HepG2 (cell line): ENCODE data around the gene EIF3B. TPM values are rescaled to one million over a fixed set of nuclear protein-coding genes. Genes with fewer than 3 reads are reported as not detected.
A peak's percentile ranks its signal among the peaks of the same experiment; 100 is the strongest.

Experiments
- AGO2 ChIP-seq: fragments of 200-400 bp; formaldehyde crosslinking; optimal IDR thresholded peaks from 2 replicates; pipeline ENCODE3; 2017; ENCODE audit warnings: mild to moderate bottlenecking, low read depth, low read length, moderate library complexity
- DMAP1 ChIP-seq: IDR thresholded peaks from 2 replicates; pipeline ENCODE4 v1.6.1; 2016
- DR1 ChIP-seq: sonication (generic); formaldehyde crosslinking; IDR thresholded peaks from 2 replicates; pipeline ENCODE4 v1.8.0; 2021; ENCODE audit warnings: mild to moderate bottlenecking, missing genetic modification reagents, inconsistent platforms
- FOSL1 ChIP-seq: sonication (generic); formaldehyde crosslinking; IDR thresholded peaks from 2 replicates; pipeline ENCODE4 v1.9.0; 2021; ENCODE audit warnings: missing genetic modification reagents, borderline replicate concordance
- HNF1A ChIP-seq, 2 experiments: sonication (generic) in 1 of 2; formaldehyde crosslinking in 1 of 2; IDR thresholded peaks; 2 replicates each; pipeline versions ENCODE4 v1.4.0 to v1.6.1; 2016 to 2020; ENCODE audit warnings: borderline replicate concordance in 1 of 2, low read depth in 1 of 2, mild to moderate bottlenecking in 1 of 2, missing genetic modification reagents in 1 of 2
- IKZF4 ChIP-seq: sonication (generic); formaldehyde crosslinking; IDR thresholded peaks from 2 replicates; pipeline ENCODE4 v1.5.1; 2020; ENCODE audit warnings: borderline replicate concordance, mild to moderate bottlenecking, low read depth, missing genetic modification reagents; ENCODE audit errors: not compliant biosample characterization
- NFATC3 ChIP-seq: sonication (generic); formaldehyde crosslinking; IDR thresholded peaks from 2 replicates; pipeline ENCODE4 v1.5.1; 2020; ENCODE audit warnings: mild to moderate bottlenecking, missing genetic modification reagents
- NFKBIZ ChIP-seq: IDR thresholded peaks from 2 replicates; pipeline ENCODE4 v1.6.1; 2018; ENCODE audit warnings: missing genetic modification reagents, missing compliant biosample characterization
- POGK ChIP-seq: sonication (generic); formaldehyde crosslinking; conservative IDR thresholded peaks from 2 replicates; pipeline ENCODE4 v1.8.0; 2022; ENCODE audit warnings: mild to moderate bottlenecking, moderate library complexity, missing genetic modification reagents
- SIN3A ChIP-seq: IDR thresholded peaks from 2 replicates; pipeline ENCODE4 v1.6.1; 2011; ENCODE audit warnings: low read depth, mild to moderate bottlenecking, control low read depth, low read length, borderline replicate concordance
- SPEN ChIP-seq: sonication (generic); formaldehyde crosslinking; IDR thresholded peaks from 2 replicates; pipeline ENCODE4 v1.5.1; 2020; ENCODE audit warnings: low read depth, mild to moderate bottlenecking, missing genetic modification reagents
- THRA ChIP-seq: sonication (generic); formaldehyde crosslinking; IDR thresholded peaks from 2 replicates; pipeline ENCODE4 v1.4.0; 2020; ENCODE audit warnings: missing genetic modification reagents, borderline replicate concordance
- XBP1 ChIP-seq: sonication (generic); formaldehyde crosslinking; IDR thresholded peaks from 2 replicates; pipeline ENCODE4 v1.5.0; 2020; ENCODE audit warnings: missing genetic modification reagents
- ZKSCAN5 ChIP-seq: sonication (generic); formaldehyde crosslinking; IDR thresholded peaks from 2 replicates; pipeline ENCODE4 v1.5.1; 2020; ENCODE audit warnings: mild to moderate bottlenecking, missing genetic modification reagents
- ZNF17 ChIP-seq: sonication (generic); formaldehyde crosslinking; IDR thresholded peaks from 2 replicates; pipeline ENCODE4 v1.5.0; 2020; ENCODE audit warnings: mild to moderate bottlenecking, missing genetic modification reagents
- ZNF7 ChIP-seq: IDR thresholded peaks from 2 replicates; pipeline ENCODE4 v1.6.1; 2016; ENCODE audit warnings: missing biosample characterization, missing genetic modification reagents
- ZNF724P ChIP-seq: sonication (generic); formaldehyde crosslinking; IDR thresholded peaks from 2 replicates; pipeline ENCODE4 v1.8.0; 2022; ENCODE audit warnings: missing genetic modification reagents, borderline replicate concordance
- ZNF788 ChIP-seq: sonication (generic); formaldehyde crosslinking; IDR thresholded peaks from 2 replicates; pipeline ENCODE4 v1.5.0; 2020; ENCODE audit warnings: mild to moderate bottlenecking, missing genetic modification reagents, borderline replicate concordance
- ZNF800 ChIP-seq: sonication (generic); formaldehyde crosslinking; IDR thresholded peaks from 2 replicates; pipeline ENCODE4 v1.4.0; 2020; ENCODE audit warnings: missing genetic modification reagents
- polyA plus RNA-seq, 8 experiments: library from polyadenylated mRNA; depleted of rRNA in 3 of 8; stranded (reverse) in 7 of 8; unstranded in 1 of 8; fragments of >200 nt; fragmentation: Illumina TruSeq in 4 of 8; extraction: Trizol in 4 of 8; gene quantifications; 2 replicates each; pipeline versions ENCODE4 v1.2.1 to v1.2.3, GENCODE V29; 2011 to 2016; ENCODE audit warnings: low read depth in 4 of 8, missing spikeins in 1 of 8, mixed read lengths in 1 of 8; ENCODE audit not compliant: insufficient read depth in 1 of 8
- total RNA-seq, 5 experiments: library from RNA; depleted of rRNA; stranded (reverse); fragments of >200 nt; fragmentation: Illumina TruSeq; extraction: Trizol; gene quantifications; 2 replicates each; pipeline ENCODE4 v1.2.3, GENCODE V29; 2016; ENCODE audit warnings: low read depth in 1 of 5

EIF3B gene
- total and polyA plus RNA-seq, 2 of the 13 experiments (the other 11 are each of a cell fraction or from before 2014, with no cell fraction given): 92.2 to 241 TPM

- TF ChIP-seq DR1 (CRISPR knock-in tag): 0 out of 2 replicates have a peak, but pooled peaks have one; percentile 43
- TF ChIP-seq HNF1A (IDR thresholded peaks at IDR 0.05; ENCODE audit: low read depth): no peak
- TF ChIP-seq HNF1A (CRISPR knock-in tag; IDR thresholded peaks at IDR 0.05; ENCODE audit: borderline replicate concordance): peak; percentile 46; the same call in 1 of the 2 replicates
- TF ChIP-seq SPEN (CRISPR knock-in tag): peak; percentile 43; the same call in 1 of the 2 replicates
- no peak for TF ChIP-seq XBP1 (CRISPR knock-in tag)
- TF ChIP-seq IKZF4 (CRISPR knock-in tag): peak; percentile 68
- TF ChIP-seq ZNF724P (CRISPR knock-in tag): no peak
- no peak for TF ChIP-seq ZNF800 (CRISPR knock-in tag)
- TF ChIP-seq SIN3A: peak; percentile 77; the same call in 1 of the 2 replicates
- TF ChIP-seq AGO2: no peak
- TF ChIP-seq NFKBIZ (CRISPR knock-in tag): no peak
- TF ChIP-seq ZKSCAN5 (CRISPR knock-in tag): no peak
- TF ChIP-seq NFATC3 (CRISPR knock-in tag): no peak
- TF ChIP-seq ZNF17 (CRISPR knock-in tag): no peak
- TF ChIP-seq ZNF7 (CRISPR knock-in tag): no peak
- peak; percentile 82 for TF ChIP-seq DMAP1 (CRISPR knock-in tag)
- no peak for TF ChIP-seq FOSL1
- TF ChIP-seq POGK: no peak
- TF ChIP-seq ZNF788 (CRISPR knock-in tag): peak; percentile 66; the same call in 1 of the 2 replicates
- TF ChIP-seq THRA (CRISPR knock-in tag): no peak
These were observed 40.2 kb upstream of the EIF3B start, which contains the start of gene SNX8 (continued) for GRCh38 chr7:2314209-2314955.
